Measurements from ENCODE around the gene TNFAIP8. TPM values are rescaled to one million over a fixed set of nuclear protein-coding genes. Genes with fewer than 3 reads are reported as not detected.
A peak's percentile ranks its signal among the peaks of the same experiment; 100 is the strongest.

Gene TNFAIP8
- total RNA-seq, 2 experiments from 2014 or later, result 135 to 141 TPM

DNA sequence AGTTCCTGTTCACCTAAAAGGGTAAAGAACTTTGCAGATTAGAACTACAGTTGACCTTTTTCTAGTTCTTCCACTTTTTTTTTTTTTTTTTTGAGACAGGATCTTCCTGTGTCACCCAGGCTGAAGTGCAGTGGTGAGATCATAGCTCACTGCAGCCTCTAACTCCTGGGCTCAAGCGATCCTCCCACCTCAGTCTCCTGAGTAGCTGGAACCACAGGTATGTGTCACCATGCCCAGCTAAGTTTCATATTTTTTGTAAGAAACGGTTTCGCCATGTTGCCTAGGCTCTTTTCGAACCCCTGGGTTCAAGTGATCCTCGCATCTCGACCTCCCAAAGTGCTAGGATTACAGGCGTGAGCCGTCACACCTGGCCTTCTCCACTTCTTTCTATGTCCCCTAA, 39.7 kb upstream of the TNFAIP8 start:
- Mint-ChIP-seq H3K27me3 (no peaks in the 10 kb centered on the region), H3K4me3 (peak overlapping the region; percentile 38), H3K27ac (peak overlapping the region; percentile 81), H3K36me3 (ENCODE audit: low read depth) (peaks cover 49% of the 10 kb centered on the region), H3K4me1 (ENCODE audit: low read depth) (peaks cover 93% of the 10 kb centered on the region), H3K9me3 (peaks cover 1% of the 10 kb centered on the region)
- ChIA-PET CTCF (interaction anchor here (0.7 to 7.1 kb wide), 32 partner anchors 8 to 328 kb away, joined by 3 to 92 read pairs (median 8); partner anchors contain the start of gene DTWD2), POLR2A (interaction anchor here (0.6 to 2.4 kb wide), 16 partner anchors 8 to 59 kb away, joined by 3 to 9 read pairs (median 6); partner anchors contain the start of gene TNFAIP8)
- DNase-seq (peak; percentile 75), ATAC-seq (peak; percentile 56)
- TF ChIP-seq, protein P1, sequence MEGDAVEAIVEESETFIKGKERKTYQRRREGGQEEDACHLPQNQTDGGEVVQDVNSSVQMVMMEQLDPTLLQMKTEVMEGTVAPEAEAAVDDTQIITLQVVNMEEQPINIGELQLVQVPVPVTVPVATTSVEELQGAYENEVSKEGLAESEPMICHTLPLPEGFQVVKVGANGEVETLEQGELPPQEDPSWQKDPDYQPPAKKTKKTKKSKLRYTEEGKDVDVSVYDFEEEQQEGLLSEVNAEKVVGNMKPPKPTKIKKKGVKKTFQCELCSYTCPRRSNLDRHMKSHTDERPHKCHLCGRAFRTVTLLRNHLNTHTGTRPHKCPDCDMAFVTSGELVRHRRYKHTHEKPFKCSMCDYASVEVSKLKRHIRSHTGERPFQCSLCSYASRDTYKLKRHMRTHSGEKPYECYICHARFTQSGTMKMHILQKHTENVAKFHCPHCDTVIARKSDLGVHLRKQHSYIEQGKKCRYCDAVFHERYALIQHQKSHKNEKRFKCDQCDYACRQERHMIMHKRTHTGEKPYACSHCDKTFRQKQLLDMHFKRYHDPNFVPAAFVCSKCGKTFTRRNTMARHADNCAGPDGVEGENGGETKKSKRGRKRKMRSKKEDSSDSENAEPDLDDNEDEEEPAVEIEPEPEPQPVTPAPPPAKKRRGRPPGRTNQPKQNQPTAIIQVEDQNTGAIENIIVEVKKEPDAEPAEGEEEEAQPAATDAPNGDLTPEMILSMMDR (IDR thresholded peaks at IDR 0.05), result no peak
- intact Hi-C loops (cut with micrococcal nuclease), result loop anchor here (5.0 kb wide), 1 partner anchor 96 kb away; no protein-coding TSS in a partner anchor

DNA sequence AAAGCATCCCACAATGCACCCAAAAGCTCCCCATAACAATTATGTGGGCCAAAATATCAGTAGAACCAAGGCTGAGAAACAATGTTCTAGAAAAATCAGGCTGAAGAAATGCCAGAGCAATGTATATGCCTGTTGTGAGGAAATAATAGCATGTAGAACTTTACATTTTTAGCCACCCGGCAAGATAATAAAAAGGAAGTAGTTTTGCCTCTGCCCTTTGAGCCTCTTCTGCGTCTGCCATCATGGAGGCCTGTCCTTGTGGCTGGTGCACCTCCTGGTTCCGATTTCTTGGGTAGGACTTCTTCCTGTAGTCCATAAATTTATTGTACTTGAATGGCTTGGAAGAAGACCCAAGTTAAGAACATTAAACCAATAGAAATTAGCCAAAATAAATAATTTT, 38.9 kb upstream of the TNFAIP8 start:
- Mint-ChIP-seq H3K4me1 (ENCODE audit: low read depth) (peaks cover 94% of the 10 kb centered on the region), H3K4me3 (no peak overlapping the region), H3K36me3 (ENCODE audit: low read depth) (peaks cover 50% of the 10 kb centered on the region), H3K27me3 (no peaks in the 10 kb centered on the region), H3K27ac (peak overlapping the region; percentile 81), H3K9me3 (peaks cover 1% of the 10 kb centered on the region)
- TF ChIP-seq, protein P1 (IDR thresholded peaks at IDR 0.05), result no peak
- ATAC-seq (no peak), DNase-seq (no peak)
- POLR2A ChIA-PET, result interaction anchor here (1.2 to 1.6 kb wide), 2 partner anchors 22 to 41 kb away, joined by 6 read pairs; no protein-coding TSS in a partner anchor
- CTCF ChIA-PET, result interaction anchor here (2.0 to 7.1 kb wide), 5 partner anchors 19 to 329 kb away, joined by 12 to 92 read pairs (median 37); partner anchors contain the start of gene DTWD2
- intact Hi-C loops (cut with micrococcal nuclease), result loop anchor here (5.0 kb wide), 1 partner anchor 95 kb away; no protein-coding TSS in a partner anchor

DNA sequence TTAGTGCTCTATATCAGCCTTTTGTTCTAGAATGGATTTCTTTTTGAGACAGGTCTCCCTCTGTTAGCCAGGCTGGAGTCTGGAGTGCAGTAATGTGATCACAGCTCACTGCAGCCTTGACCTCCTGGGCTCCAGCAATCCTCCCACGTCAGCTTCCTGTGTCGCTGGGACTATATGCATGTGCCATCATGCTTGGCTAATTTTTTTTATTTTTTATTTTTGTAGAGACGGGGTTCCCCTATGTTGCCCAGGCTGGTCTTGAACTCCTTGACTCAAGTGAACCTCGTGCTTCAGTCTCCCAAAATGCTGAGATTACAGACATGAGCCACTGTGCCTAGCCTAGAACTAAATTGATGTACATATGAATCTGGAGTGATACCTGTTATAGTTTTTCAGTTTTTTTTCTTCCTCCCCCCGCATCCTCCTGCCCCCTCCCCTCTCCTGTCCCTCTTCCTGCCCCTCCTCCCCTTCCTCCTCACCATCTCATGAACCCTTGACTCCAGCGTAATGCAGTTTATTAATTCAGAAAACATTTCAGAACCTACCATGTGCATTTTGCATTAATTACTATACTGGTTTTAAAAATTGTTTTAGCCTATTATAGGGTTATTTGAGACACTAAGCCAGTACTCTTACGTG, 37.4 kb upstream of the TNFAIP8 start:
- peak overlapping the region; percentile 42 for H3K4me3 Mint-ChIP-seq
- intact Hi-C loops (cut with micrococcal nuclease), result loop anchor here (5.0 kb wide), 1 partner anchor 94 kb away; no protein-coding TSS in a partner anchor

DNA sequence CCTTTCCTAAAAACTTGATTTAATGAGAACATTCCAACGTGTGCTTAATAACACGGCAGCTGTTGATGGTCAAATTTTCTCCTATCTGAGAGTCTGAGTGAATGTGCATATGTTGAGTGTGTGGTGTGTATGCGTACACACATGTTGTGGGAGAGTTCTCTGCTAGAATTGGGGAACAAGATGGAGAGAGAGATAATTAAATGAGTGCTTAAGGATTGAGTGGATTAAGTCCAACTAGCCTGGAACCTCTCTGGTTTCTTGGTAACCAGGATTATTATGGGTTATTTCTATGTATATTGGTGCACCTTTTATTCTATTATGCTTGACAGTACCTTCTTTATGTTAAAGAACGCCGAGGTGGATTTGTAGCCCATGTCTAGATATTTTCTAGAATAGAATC, 36.4 kb upstream of the TNFAIP8 start:
- peaks cover 1% of the 10 kb centered on the region for H3K9me3 Mint-ChIP-seq
- H3K4me3 Mint-ChIP-seq, result no peak overlapping the region
- H3K4me1 Mint-ChIP-seq (ENCODE audit: low read depth), result peaks cover 93% of the 10 kb centered on the region
- CTCF ChIA-PET, result no interaction called here
- H3K27ac Mint-ChIP-seq, result peak overlapping the region; percentile 96
- POLR2A ChIA-PET, result interaction anchor here (1.8 kb wide), 1 partner anchor 21 kb away, joined by 5 read pairs; no protein-coding TSS in a partner anchor
- H3K27me3 Mint-ChIP-seq, result no peaks in the 10 kb centered on the region
- no peak for DNase-seq
- intact Hi-C loops (cut with micrococcal nuclease), result loop anchor here (5.0 kb wide), 1 partner anchor 93 kb away; no protein-coding TSS in a partner anchor
- H3K36me3 Mint-ChIP-seq (ENCODE audit: low read depth), result peaks cover 54% of the 10 kb centered on the region
- TF ChIP-seq, protein P1 (IDR thresholded peaks at IDR 0.05), result no peak
- ATAC-seq, result no peak

More for the DNA sequence above, 37.4 kb upstream of the TNFAIP8 start:
- ChIA-PET CTCF (interaction anchor here (1.2 to 7.1 kb wide), 4 partner anchors 17 to 93 kb away, joined by 4 to 92 read pairs (median 23); no protein-coding TSS in a partner anchor), POLR2A (interaction anchor here (0.6 to 1.8 kb wide), 4 partner anchors 18 to 249 kb away, joined by 3 to 5 read pairs (median 3); no protein-coding TSS in a partner anchor)
- peaks cover 54% of the 10 kb centered on the region for H3K36me3 Mint-ChIP-seq (ENCODE audit: low read depth)
- peaks cover 94% of the 10 kb centered on the region for H3K4me1 Mint-ChIP-seq (ENCODE audit: low read depth)
- TF ChIP-seq, protein P1 (IDR thresholded peaks at IDR 0.05), result no peak
- no peaks in the 10 kb centered on the region for H3K27me3 Mint-ChIP-seq
- peak overlapping the region; percentile 96 for H3K27ac Mint-ChIP-seq
- peak; percentile 32 for ATAC-seq
- peaks cover 1% of the 10 kb centered on the region for H3K9me3 Mint-ChIP-seq
- DNase-seq, result peak; percentile 64

DNA sequence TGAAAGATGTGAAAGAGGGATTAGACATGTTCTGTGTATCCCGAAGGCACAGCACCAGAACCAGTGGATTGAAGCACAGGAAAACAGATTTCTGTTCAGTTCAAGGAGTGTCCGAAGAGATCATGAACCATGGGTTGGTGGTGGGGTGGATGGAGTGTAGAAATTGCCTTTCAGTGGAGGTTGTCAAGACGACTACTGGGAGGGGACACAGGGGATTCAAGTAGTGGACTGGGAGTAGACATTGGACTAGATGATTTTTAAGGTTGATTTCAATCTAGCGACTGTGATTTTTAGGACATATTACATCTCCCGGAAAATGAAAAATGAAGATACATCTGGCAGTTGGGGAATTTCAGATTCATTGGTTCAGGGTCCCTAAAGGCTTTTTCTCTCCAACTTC, 35.9 kb upstream of the TNFAIP8 start:
- Mint-ChIP-seq H3K27me3 (no peaks in the 10 kb centered on the region), H3K36me3 (ENCODE audit: low read depth) (peaks cover 54% of the 10 kb centered on the region), H3K27ac (peak overlapping the region; percentile 96), H3K4me1 (ENCODE audit: low read depth) (peaks cover 92% of the 10 kb centered on the region), H3K4me3 (no peak overlapping the region), H3K9me3 (peaks cover 1% of the 10 kb centered on the region)
- TF ChIP-seq, protein P1 (IDR thresholded peaks at IDR 0.05), result no peak
- POLR2A ChIA-PET, result no interaction called here
- DNase-seq, result no peak
- ATAC-seq, result no peak
- intact Hi-C loops (cut with micrococcal nuclease), result loop anchor here (5.0 kb wide), 1 partner anchor 92 kb away; no protein-coding TSS in a partner anchor
- CTCF ChIA-PET, result no interaction called here

Measured in activated CD8-positive, alpha-beta T cell treated with anti-CD3 and anti-CD28 coated beads for 36 hours (primary cell).